ENCODE data around the gene DYSF. TPM values are rescaled to one million over a fixed set of nuclear protein-coding genes. Genes with fewer than 3 reads are reported as not detected.

DYSF gene
- total RNA-seq, 1 experiment from 2014 or later = 5.5 TPM

DNA sequence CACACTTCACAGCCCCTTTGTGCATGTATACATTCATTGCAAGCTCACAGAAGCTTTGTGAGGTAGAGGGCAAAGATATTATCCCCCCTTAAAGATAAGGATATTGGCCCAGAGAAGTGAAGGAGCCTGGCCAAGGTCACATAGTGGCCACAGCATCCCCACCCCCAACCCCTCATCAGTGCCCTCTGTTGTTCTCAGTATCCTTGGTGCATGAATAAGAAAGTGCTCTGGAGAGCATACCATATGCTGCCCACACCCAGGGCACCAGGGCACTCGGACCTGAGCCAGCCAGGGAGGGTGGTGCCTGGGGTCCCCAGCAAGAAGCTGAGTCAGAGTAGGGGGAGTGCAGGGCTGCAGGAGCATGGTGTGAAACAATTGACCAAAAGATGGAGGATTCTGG lies 3.3 kb downstream of the DYSF start:
- Histone ChIP-seq H3K4me1 (ENCODE audit: insufficient read depth, low read length) (peaks cover 14% of the 10 kb centered on the region), H4K8ac (replicated peaks; ENCODE audit: insufficient read length, low read depth, low read length) (no peak overlapping the region), H3K18ac (ENCODE audit: insufficient read length, low read depth, low read length) (no peak overlapping the region), H3K9me3 (ENCODE audit: control insufficient read depth, low read depth, low read length) (no peaks in the 10 kb centered on the region), H3K4me2 (ENCODE audit: insufficient read depth, insufficient read length, low read length) (no peak overlapping the region), H3K4ac (ENCODE audit: low read depth, low read length) (no peak overlapping the region), H3K79me2 (ENCODE audit: insufficient read depth, low read length) (no peaks in the 10 kb centered on the region), H4K20me1 (ENCODE audit: control insufficient read depth, insufficient read depth, insufficient read length) (no peaks in the 10 kb centered on the region), H3K14ac (ENCODE audit: insufficient read depth, low read length) (no peak overlapping the region; the same call in 1 of the 2 replicates), H2AFZ (ENCODE audit: low read length) (no peak overlapping the region), H3K27me3 (ENCODE audit: insufficient read depth, low read length) (peaks cover 20% of the 10 kb centered on the region; the same call in 1 of the 2 replicates), H2BK12ac (ENCODE audit: insufficient read length, low read depth, low read length) (no peak overlapping the region), H3K56ac (ENCODE audit: insufficient read length, low read depth, low read length) (no peak overlapping the region), H3K9ac (ENCODE audit: extremely low read depth, insufficient read length, low read length) (no peak overlapping the region), H3K23me2 (ENCODE audit: insufficient read length, low read depth, low read length, poor library complexity, severe bottlenecking) (peaks cover 13% of the 10 kb centered on the region), H3K79me1 (ENCODE audit: insufficient read depth, low read depth, low read length, poor library complexity, severe bottlenecking) (no peaks in the 10 kb centered on the region), H3K27ac (ENCODE audit: insufficient read length, low read depth, low read length) (no peak overlapping the region), H2BK20ac (ENCODE audit: low read depth, low read length, poor library complexity, severe bottlenecking) (no peak overlapping the region), H4K91ac (ENCODE audit: insufficient read length, low read depth, low read length) (no peak overlapping the region), H2BK120ac (ENCODE audit: low read depth, low read length, poor library complexity, severe bottlenecking) (no peak overlapping the region), H2BK15ac (ENCODE audit: low read depth, low read length) (no peak overlapping the region), H3K23ac (ENCODE audit: insufficient read length, low read depth, low read length) (no peak overlapping the region), H2BK5ac (ENCODE audit: insufficient read length, low read length) (no peak overlapping the region), H4K5ac (ENCODE audit: insufficient read length, low read depth, low read length) (no peak overlapping the region), H3T11ph (ENCODE audit: low read length) (no peak overlapping the region), H2AK5ac (ENCODE audit: insufficient read length, low read length) (no peak overlapping the region)
- peaks cover 54 to 55% of the 10 kb centered on the region in 2 experiments for H3K4me1 Mint-ChIP-seq
- H3K27me3 Mint-ChIP-seq (ENCODE audit: low read depth) = peaks cover 56% of the 10 kb centered on the region
- no peaks in the 10 kb centered on the region for H3K9me3 Mint-ChIP-seq
- TF ChIP-seq, protein P1, sequence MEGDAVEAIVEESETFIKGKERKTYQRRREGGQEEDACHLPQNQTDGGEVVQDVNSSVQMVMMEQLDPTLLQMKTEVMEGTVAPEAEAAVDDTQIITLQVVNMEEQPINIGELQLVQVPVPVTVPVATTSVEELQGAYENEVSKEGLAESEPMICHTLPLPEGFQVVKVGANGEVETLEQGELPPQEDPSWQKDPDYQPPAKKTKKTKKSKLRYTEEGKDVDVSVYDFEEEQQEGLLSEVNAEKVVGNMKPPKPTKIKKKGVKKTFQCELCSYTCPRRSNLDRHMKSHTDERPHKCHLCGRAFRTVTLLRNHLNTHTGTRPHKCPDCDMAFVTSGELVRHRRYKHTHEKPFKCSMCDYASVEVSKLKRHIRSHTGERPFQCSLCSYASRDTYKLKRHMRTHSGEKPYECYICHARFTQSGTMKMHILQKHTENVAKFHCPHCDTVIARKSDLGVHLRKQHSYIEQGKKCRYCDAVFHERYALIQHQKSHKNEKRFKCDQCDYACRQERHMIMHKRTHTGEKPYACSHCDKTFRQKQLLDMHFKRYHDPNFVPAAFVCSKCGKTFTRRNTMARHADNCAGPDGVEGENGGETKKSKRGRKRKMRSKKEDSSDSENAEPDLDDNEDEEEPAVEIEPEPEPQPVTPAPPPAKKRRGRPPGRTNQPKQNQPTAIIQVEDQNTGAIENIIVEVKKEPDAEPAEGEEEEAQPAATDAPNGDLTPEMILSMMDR (conservative IDR thresholded peaks at IDR 0.05) = no peak
- H3K4me3 Mint-ChIP-seq = peak overlapping the region; percentile 36 to 64; a peak in 4 of 5 replicates
- peak overlapping the region in 1 of 3 experiments; percentile 92; a peak in 3 of 7 replicates for H3K27ac Mint-ChIP-seq
- H3K36me3 Mint-ChIP-seq (ENCODE audit: insufficient read depth in 1 of 3, low read depth in 3 of 3) = no peaks in the 10 kb centered on the region
- no peak for DNase-seq
- WGBS (ENCODE audit: extremely low coverage, insufficient read length, low lambda C conversion rate) = no CpG with 5 or more reads among the region's 1 CpG

Measured in H9 (cell line).